ENCODE data around the gene RNASEH1.

RNASEH1 gene

GRCh38 chr2:3558205-3559014 lies at the start of gene RNASEH1:
RNASEH1 (minus strand) TSS chr2:3558333; CDS start chr2:3558260, 73 bp downstream.
- DNase-seq, result peak; percentile 95 to 96

- no peak for DNase-seq
Observed at GRCh38 chr2:3606370-3607201, 48.5 kb upstream of the RNASEH1 start.

- DNase-seq, result no peak
Observed at GRCh38 chr2:3606028-3606369, 47.9 kb upstream of the RNASEH1 start.

- DNase-seq, result no peak
Observed at GRCh38 chr2:3604991-3605961, 47.1 kb upstream of the RNASEH1 start.

- no peak for DNase-seq
Observed at GRCh38 chr2:3604207-3604877, 46.2 kb upstream of the RNASEH1 start.

- no peak for DNase-seq
Observed at GRCh38 chr2:3603536-3604206, 45.5 kb upstream of the RNASEH1 start.

- no peak for DNase-seq
Observed at GRCh38 chr2:3602553-3603339, 44.6 kb upstream of the RNASEH1 start.

GRCh38 chr2:3601561-3602271 lies 43.6 kb upstream of the RNASEH1 start:
- no peak for DNase-seq

- no peak for DNase-seq
Observed at GRCh38 chr2:3600256-3600855, 42.2 kb upstream of the RNASEH1 start.

- no peak for DNase-seq
Observed at GRCh38 chr2:3598912-3599854, 41.0 kb upstream of the RNASEH1 start.

- no peak for DNase-seq
Observed at GRCh38 chr2:3598197-3598910, 40.2 kb upstream of the RNASEH1 start.

- no peak for DNase-seq
Observed at GRCh38 chr2:3597567-3597966, 39.4 kb upstream of the RNASEH1 start.

GRCh38 chr2:3596901-3597417 lies 38.8 kb upstream of the RNASEH1 start:
- DNase-seq, result no peak

GRCh38 chr2:3595985-3596384 lies 37.9 kb upstream of the RNASEH1 start:
- no peak for DNase-seq

GRCh38 chr2:3595404-3595803 lies 37.3 kb upstream of the RNASEH1 start:
- DNase-seq, result no peak

- no peak for DNase-seq
Observed at GRCh38 chr2:3594493-3595281, 36.6 kb upstream of the RNASEH1 start, which contains the start of gene COLEC11. COLEC11 (plus strand) TSS chr2:3595112; CDS start chr2:3604341, 9,229 bp downstream.

GRCh38 chr2:3589086-3589485 lies 31.0 kb upstream of the RNASEH1 start:
- DNase-seq, result no peak
